Hepatocyte (in vitro differentiated cells): ENCODE results near the gene OMD. TPM values are rescaled to one million over a fixed set of nuclear protein-coding genes. Genes with fewer than 3 reads are reported as not detected.

Experiments
- DNase-seq: peaks from one replicate; pipeline ENCODE4 v3.0.0-alpha.2; 2016; ENCODE audit warnings: low spot score
- H2AFZ ChIP-seq: fragments of 200-600 bp; sonication (generic); 2 replicates; pipeline ENCODE4 v1.6.0; 2016; ENCODE audit warnings: antibody characterized with exemption, mild to moderate bottlenecking
- H3K27ac ChIP-seq: fragments of 200-600 bp; sonication (generic); 2 replicates; pipeline ENCODE4 v1.5.1; 2016; ENCODE audit warnings: mild to moderate bottlenecking
- H3K27me3 ChIP-seq: fragments of 200-600 bp; sonication (generic); 2 replicates; pipeline ENCODE4 v1.6.1; 2016
- H3K36me3 ChIP-seq: fragments of 200-600 bp; sonication (generic); replicated peaks from 2 replicates; pipeline ENCODE4 v1.5.1; 2016; ENCODE audit warnings: low read depth; ENCODE audit not compliant: insufficient read depth
- H3K4me1 ChIP-seq: fragments of 200-600 bp; sonication (generic); 2 replicates; pipeline ENCODE4 v1.5.1; 2016; ENCODE audit warnings: mild to moderate bottlenecking, moderate library complexity; ENCODE audit not compliant: insufficient read depth
- H3K4me2 ChIP-seq: fragments of 200-600 bp; sonication (generic); 2 replicates; pipeline ENCODE4 v1.6.0; 2016
- H3K4me3 ChIP-seq: fragments of 200-600 bp; sonication (generic); 2 replicates; pipeline ENCODE4 v1.5.1; 2016; ENCODE audit warnings: mild to moderate bottlenecking
- H3K79me2 ChIP-seq: fragments of 200-600 bp; sonication (generic); 2 replicates; pipeline ENCODE4 v1.6.0; 2017; ENCODE audit warnings: mild to moderate bottlenecking
- H3K9me2 ChIP-seq: fragments of 200-600 bp; sonication (generic); replicated peaks from 2 replicates; pipeline ENCODE4 v1.6.0; 2017; ENCODE audit warnings: mild to moderate bottlenecking; ENCODE audit not compliant: insufficient read depth
- H3K9me3 ChIP-seq: fragments of 200-600 bp; sonication (generic); 2 replicates; pipeline ENCODE4 v1.5.1; 2016; ENCODE audit warnings: low read depth, mild to moderate bottlenecking
- H4K20me1 ChIP-seq: fragments of 200-600 bp; sonication (generic); 2 replicates; pipeline ENCODE4 v1.6.0; 2016; ENCODE audit warnings: mild to moderate bottlenecking; ENCODE audit not compliant: insufficient read depth, poor library complexity, severe bottlenecking
- EZH2 ChIP-seq: fragments of 200-600 bp; sonication (generic); IDR thresholded peaks from 2 replicates; pipeline ENCODE4 v1.6.1; 2016; ENCODE audit warnings: antibody characterized with exemption, mild to moderate bottlenecking, borderline replicate concordance
- EZH2phosphoT487 ChIP-seq: fragments of 200-600 bp; sonication (generic); IDR thresholded peaks from one replicate; pipeline ENCODE4 v1.6.1; 2018; ENCODE audit warnings: antibody characterized with exemption, mild to moderate bottlenecking, low read depth, moderate library complexity; ENCODE audit not compliant: unreplicated experiment, severe bottlenecking
- whole genome bisulfite sequencing: methylation state at CpG from one replicate; pipeline ENCODE4 v1.1.6; 2016; ENCODE audit warnings: low lambda C conversion rate; ENCODE audit errors: missing lambda C conversion rate; 5-methylcytosine and 5-hydroxymethylcytosine counted together
- polyA plus RNA-seq: library from polyadenylated mRNA; unstranded; fragments of >200 nt; fragmentation: Nextera tagmentation; extraction: Ambion mirVana; gene quantifications from 2 replicates; pipeline ENCODE4 v1.2.1, GENCODE V29; 2016
- total RNA-seq: library from RNA; depleted of rRNA; stranded (reverse); fragments of >200 nt; gene quantifications from 2 replicates; pipeline ENCODE4 v1.2.3, GENCODE V29; 2014
- TF ChIP-seq, protein P1 (sequence below): fragments of 200-600 bp; sonication (generic); IDR thresholded peaks from 2 replicates; pipeline ENCODE4 v1.5.1; 2016; ENCODE audit warnings: antibody characterized with exemption, mild to moderate bottlenecking; ENCODE audit not compliant: poor library complexity

Gene OMD
- total and polyA plus RNA-seq, 2 experiments from 2014 or later, result 0.17 to 0.47 TPM

DNA sequence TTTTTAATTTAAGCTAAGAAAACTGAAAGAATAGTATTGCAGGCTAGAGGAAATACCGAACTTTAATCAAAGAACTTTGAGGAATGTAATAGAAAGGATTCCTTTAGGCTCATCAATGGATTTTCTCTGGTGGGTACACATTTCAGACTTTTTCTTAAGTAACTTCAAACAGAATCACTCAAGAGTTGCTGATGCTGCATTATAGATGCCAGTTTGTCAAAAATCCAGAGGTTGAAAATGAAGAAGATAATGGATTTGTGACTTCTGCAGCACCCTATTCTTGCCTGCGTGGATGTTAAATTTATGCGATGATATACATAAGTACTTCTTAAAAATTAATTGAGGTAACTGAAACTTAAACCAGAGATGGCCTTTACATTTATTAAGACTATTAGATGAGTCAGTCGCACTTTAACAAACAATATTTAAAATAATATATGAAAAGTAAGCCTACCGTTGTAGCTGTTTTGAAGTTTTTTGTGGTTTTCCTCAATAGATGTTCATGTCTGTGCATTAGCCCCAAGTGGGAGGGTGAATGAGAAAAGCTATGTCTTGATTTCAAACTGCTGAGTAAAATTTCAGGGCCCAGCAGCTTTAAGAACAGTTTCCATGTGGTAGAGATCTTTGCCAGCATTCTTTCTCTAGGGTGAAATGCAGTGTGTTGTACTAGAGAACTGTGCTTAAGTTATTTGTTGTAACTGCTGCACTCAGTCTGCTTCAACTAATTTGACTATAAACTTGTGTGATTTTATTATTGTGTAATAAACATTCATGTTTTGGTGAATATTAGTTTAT is 20.0 kb downstream of the OMD start, which contains the start of gene OGN:
Gene OGN (minus strand): TSS at position 537 of the 795 bp plus-strand sequence. CDS start 1,171 bp downstream, outside the sequence.
- Histone ChIP-seq H3K9me2 (no peaks in the 10 kb centered on the region), H3K4me2 (peak within 1 kb of the TSS; percentile 39), H3K79me2 (no peaks in the 10 kb centered on the region), H3K27ac (peak within 1 kb of the TSS; percentile 29), H3K9me3 (no peaks in the 10 kb centered on the region), H3K4me1 (peaks cover 11% of the 10 kb centered on the region), H3K27me3 (no peaks in the 10 kb centered on the region), H3K4me3 (no peak within 1 kb of the TSS), H4K20me1 (no peaks in the 10 kb centered on the region), H2AFZ (no peak within 1 kb of the TSS), H3K36me3 (no peaks in the 10 kb centered on the region)
- 71% methylated on average over 5 of the region's 5 CpGs for WGBS
- peak; percentile 11 for DNase-seq
- no peak for TF ChIP-seq EZH2
- TF ChIP-seq, protein P1, sequence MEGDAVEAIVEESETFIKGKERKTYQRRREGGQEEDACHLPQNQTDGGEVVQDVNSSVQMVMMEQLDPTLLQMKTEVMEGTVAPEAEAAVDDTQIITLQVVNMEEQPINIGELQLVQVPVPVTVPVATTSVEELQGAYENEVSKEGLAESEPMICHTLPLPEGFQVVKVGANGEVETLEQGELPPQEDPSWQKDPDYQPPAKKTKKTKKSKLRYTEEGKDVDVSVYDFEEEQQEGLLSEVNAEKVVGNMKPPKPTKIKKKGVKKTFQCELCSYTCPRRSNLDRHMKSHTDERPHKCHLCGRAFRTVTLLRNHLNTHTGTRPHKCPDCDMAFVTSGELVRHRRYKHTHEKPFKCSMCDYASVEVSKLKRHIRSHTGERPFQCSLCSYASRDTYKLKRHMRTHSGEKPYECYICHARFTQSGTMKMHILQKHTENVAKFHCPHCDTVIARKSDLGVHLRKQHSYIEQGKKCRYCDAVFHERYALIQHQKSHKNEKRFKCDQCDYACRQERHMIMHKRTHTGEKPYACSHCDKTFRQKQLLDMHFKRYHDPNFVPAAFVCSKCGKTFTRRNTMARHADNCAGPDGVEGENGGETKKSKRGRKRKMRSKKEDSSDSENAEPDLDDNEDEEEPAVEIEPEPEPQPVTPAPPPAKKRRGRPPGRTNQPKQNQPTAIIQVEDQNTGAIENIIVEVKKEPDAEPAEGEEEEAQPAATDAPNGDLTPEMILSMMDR, result no peak

DNA sequence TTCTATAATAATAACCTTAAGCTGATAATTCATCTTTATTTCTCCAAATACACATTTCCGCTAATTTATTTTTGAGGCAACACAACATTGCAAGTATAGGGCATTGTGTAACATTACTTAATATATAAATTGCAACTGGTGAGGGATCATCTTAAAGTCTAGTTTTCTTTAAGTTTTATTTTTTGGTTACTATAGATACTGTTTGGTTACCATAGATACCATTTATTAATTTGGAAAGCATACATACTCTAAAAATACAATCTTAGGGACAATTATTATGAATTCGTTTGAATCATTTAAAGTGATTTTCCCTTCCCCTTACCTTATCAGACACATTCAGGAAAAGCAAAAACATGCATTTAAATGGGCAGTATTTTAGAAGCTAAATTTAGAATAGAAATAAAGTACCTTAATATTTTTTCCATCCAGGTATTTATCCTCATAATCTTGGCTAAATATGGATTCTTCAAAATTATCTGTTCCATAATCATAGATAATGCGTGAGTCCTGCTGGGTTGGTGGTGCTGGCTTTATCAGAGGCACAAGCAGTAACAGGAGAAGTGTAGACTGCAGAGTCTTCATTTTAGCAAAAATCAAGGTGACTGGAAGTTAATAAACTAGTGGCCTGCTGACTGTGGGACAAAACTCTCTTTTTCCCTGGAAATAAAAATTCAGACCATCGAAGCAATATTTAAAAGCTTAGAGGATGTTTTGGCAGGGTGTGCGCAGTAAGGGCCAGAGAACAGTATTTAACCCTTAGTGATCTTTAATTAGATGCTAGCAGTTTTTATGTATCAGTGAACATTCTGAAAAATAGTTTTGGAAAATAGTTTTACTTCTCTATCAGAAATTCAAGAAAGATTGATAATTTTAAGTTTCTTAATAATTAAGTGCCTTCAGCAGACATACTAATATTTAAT is 21.2 kb downstream of the OMD start:
- no peak for DNase-seq
- H3K4me2 ChIP-seq, result peak overlapping the region; percentile 39
- H3K9me2 ChIP-seq, result no peaks in the 10 kb centered on the region
- 80% methylated on average over 5 of the region's 5 CpGs for WGBS
- no peak overlapping the region for H3K4me3 ChIP-seq
- H3K9me3 ChIP-seq, result no peaks in the 10 kb centered on the region
- no peak overlapping the region for H2AFZ ChIP-seq
- peak overlapping the region; percentile 12 for H3K27ac ChIP-seq
- no peaks in the 10 kb centered on the region for H4K20me1 ChIP-seq
- no peaks in the 10 kb centered on the region for H3K36me3 ChIP-seq
- H3K27me3 ChIP-seq, result no peaks in the 10 kb centered on the region
- peaks cover 11% of the 10 kb centered on the region for H3K4me1 ChIP-seq
- TF ChIP-seq EZH2phosphoT487 (no peak), EZH2 (no peak)
- TF ChIP-seq, protein P1, result no peak
- H3K79me2 ChIP-seq, result no peaks in the 10 kb centered on the region

DNA sequence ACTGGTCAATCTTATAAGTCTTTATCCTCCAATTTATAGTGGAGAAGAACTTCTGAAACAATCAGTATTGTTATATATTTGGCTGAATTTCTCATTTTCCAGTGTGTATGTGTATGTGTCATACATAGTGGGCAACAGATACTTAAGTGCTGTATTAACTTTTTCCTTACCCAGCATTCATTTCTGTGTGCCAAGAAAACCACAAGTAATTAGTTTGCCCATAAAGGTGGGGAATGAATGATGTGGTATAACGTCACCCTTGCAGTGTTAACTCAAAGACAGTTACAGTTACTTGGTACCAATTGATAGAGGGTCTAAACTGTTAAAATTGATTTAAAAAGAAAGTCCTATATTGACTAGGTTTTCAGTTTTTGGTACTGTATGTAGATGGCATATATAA is 21.9 kb downstream of the OMD start:
- no peaks in the 10 kb centered on the region for H3K36me3 ChIP-seq
- TF ChIP-seq, protein P1, result no peak
- no peak for TF ChIP-seq EZH2
- H3K9me2 ChIP-seq, result no peaks in the 10 kb centered on the region
- WGBS, result 77% methylated on average over 1 of the region's 1 CpG
- peaks cover 11% of the 10 kb centered on the region for H3K4me1 ChIP-seq
- DNase-seq, result no peak
- H3K9me3 ChIP-seq, result no peaks in the 10 kb centered on the region
- no peak overlapping the region for H3K27ac ChIP-seq
- peak overlapping the region; percentile 39 for H3K4me2 ChIP-seq
- H3K79me2 ChIP-seq, result no peaks in the 10 kb centered on the region
- no peak overlapping the region for H3K4me3 ChIP-seq
- no peak overlapping the region for H2AFZ ChIP-seq
- no peaks in the 10 kb centered on the region for H4K20me1 ChIP-seq
- H3K27me3 ChIP-seq, result no peaks in the 10 kb centered on the region
